Stimulated activated CD4-positive, alpha-beta T cell treated with anti-CD3 and anti-CD28 coated beads, Interleukin-2, amount 100 ng/mL, for 24 hours (primary cell): ENCODE measurements around the gene KCNH1.
"Not testable (repeated sequence)": the region's sequence is repeated elsewhere in the genome, so short reads cannot be mapped to it uniquely, and the experiment has no call there.

ENCODE experiments used
- DNase-seq, 2 donors: peaks; one replicate each; pipeline ENCODE4 v3.0.0-alpha.2; 2020

KCNH1 gene

GRCh38 chr1:211092955-211093354, 41.0 kb downstream of the KCNH1 start:
- DNase-seq: no peak

- DNase-seq: no peak
Measured at GRCh38 chr1:211091867-211092266, 42.1 kb downstream of the KCNH1 start.

- no peak for DNase-seq
Measured at GRCh38 chr1:211089536-211089935, 44.4 kb downstream of the KCNH1 start.

- DNase-seq: no peak
Measured at GRCh38 chr1:211088156-211088555, 45.8 kb downstream of the KCNH1 start.

GRCh38 chr1:211082824-211083223, 51.1 kb downstream of the KCNH1 start:
- DNase-seq: no peak

GRCh38 chr1:211081447-211081846, 52.5 kb downstream of the KCNH1 start:
- DNase-seq: not testable (repeated sequence)

- no peak for DNase-seq
Measured at GRCh38 chr1:211068976-211069375, 65.0 kb downstream of the KCNH1 start.

- no peak for DNase-seq
Measured at GRCh38 chr1:211066781-211067384, 67.1 kb downstream of the KCNH1 start.

- not testable (repeated sequence) for DNase-seq
Measured at GRCh38 chr1:211041838-211042237, 92.1 kb downstream of the KCNH1 start.

- DNase-seq: peak in 1 of 2 donors; percentile 7
Measured at GRCh38 chr1:211037095-211037494, 96.9 kb downstream of the KCNH1 start.

- no peak for DNase-seq
Measured at GRCh38 chr1:211036381-211037060, 97.4 kb downstream of the KCNH1 start.

GRCh38 chr1:211035821-211036380, 98.0 kb downstream of the KCNH1 start:
- DNase-seq: no peak

- DNase-seq: no peak
Measured at GRCh38 chr1:211033921-211034525, 99.9 kb downstream of the KCNH1 start.

GRCh38 chr1:211024901-211025300, 109.0 kb downstream of the KCNH1 start:
- DNase-seq: no peak

- no peak for DNase-seq
Measured at GRCh38 chr1:211019266-211019665, 114.7 kb downstream of the KCNH1 start.

GRCh38 chr1:211018690-211019089, 115.3 kb downstream of the KCNH1 start:
- DNase-seq: no peak

GRCh38 chr1:211017075-211017718, 116.8 kb downstream of the KCNH1 start:
- DNase-seq: no peak

- no peak for DNase-seq
Measured at GRCh38 chr1:211014275-211014674, 119.7 kb downstream of the KCNH1 start.

- DNase-seq: no peak
Measured at GRCh38 chr1:211013346-211014240, 120.4 kb downstream of the KCNH1 start.

GRCh38 chr1:211011128-211011527, 122.8 kb downstream of the KCNH1 start:
- not testable (repeated sequence) for DNase-seq

GRCh38 chr1:211009944-211010343, 124.0 kb downstream of the KCNH1 start:
- DNase-seq: no peak

- no peak for DNase-seq
Measured at GRCh38 chr1:211007830-211008229, 126.1 kb downstream of the KCNH1 start.
